ENCODE results near the gene KRT72. TPM values are rescaled to one million over a fixed set of nuclear protein-coding genes. Genes with fewer than 3 reads are reported as not detected.
"Not testable (repeated sequence)": the region's sequence is repeated elsewhere in the genome, so short reads cannot be mapped to it uniquely, and the experiment has no call there.

Gene KRT72
- total RNA-seq, 3 donors from 2014 or later = not detected

- TF ChIP-seq CTCF (IDR thresholded peaks at IDR 0.05) = no peak
- H3K4me1 ChIP-seq (ENCODE audit: low read depth) = no peaks in the 10 kb centered on the region
- intact Hi-C loops (cut with DNase I, micrococcal nuclease) = no loop called here
- ATAC-seq (no peak), DNase-seq (no peak)
- no peaks in the 10 kb centered on the region for H3K9me3 ChIP-seq
- H3K36me3 ChIP-seq (ENCODE audit: low read depth) = no peaks in the 10 kb centered on the region
- H3K4me3 ChIP-seq = no peak overlapping the region
These were observed 788 bp downstream of the KRT72 start for GRCh38 chr12:52600475-52600874.

- no peaks in the 10 kb centered on the region for H3K9me3 ChIP-seq
- no peak for ATAC-seq
- no peaks in the 10 kb centered on the region for H3K4me1 ChIP-seq (ENCODE audit: low read depth)
- no peaks in the 10 kb centered on the region for H3K36me3 ChIP-seq (ENCODE audit: low read depth)
- DNase-seq = no peak
- H3K4me3 ChIP-seq = no peak overlapping the region
- intact Hi-C loops (cut with DNase I, micrococcal nuclease) = no loop called here
- no peak for TF ChIP-seq CTCF (IDR thresholded peaks at IDR 0.05)
These were observed 1.2 kb downstream of the KRT72 start for GRCh38 chr12:52600071-52600470.

GRCh38 chr12:52598966-52599365 is 2.3 kb downstream of the KRT72 start:
- H3K9me3 ChIP-seq = no peaks in the 10 kb centered on the region
- ATAC-seq (no peak), DNase-seq (no peak)
- no peaks in the 10 kb centered on the region for H3K36me3 ChIP-seq (ENCODE audit: low read depth)
- H3K4me1 ChIP-seq (ENCODE audit: low read depth) = no peaks in the 10 kb centered on the region
- intact Hi-C loops (cut with DNase I, micrococcal nuclease) = no loop called here
- no peak overlapping the region for H3K4me3 ChIP-seq
- TF ChIP-seq CTCF (IDR thresholded peaks at IDR 0.05) = no peak

GRCh38 chr12:52594237-52594636 is 7.0 kb downstream of the KRT72 start:
- H3K9me3 ChIP-seq; H3K36me3 ChIP-seq (ENCODE audit: low read depth); DNase-seq: not testable (repeated sequence)

GRCh38 chr12:52591521-52591920 is 9.7 kb downstream of the KRT72 start:
- ATAC-seq = no peak
- intact Hi-C loops (cut with DNase I, micrococcal nuclease) = no loop called here
- DNase-seq = no peak
- Histone ChIP-seq H3K4me1 (ENCODE audit: low read depth) (no peaks in the 10 kb centered on the region), H3K36me3 (ENCODE audit: low read depth) (no peaks in the 10 kb centered on the region), H3K4me3 (no peak overlapping the region), H3K9me3 (no peaks in the 10 kb centered on the region)
- no peak for TF ChIP-seq CTCF (IDR thresholded peaks at IDR 0.05)

More at GRCh38 chr12:52594237-52594636, 7.0 kb downstream of the KRT72 start:
- ATAC-seq; H3K4me1 ChIP-seq (ENCODE audit: low read depth); intact Hi-C loops (cut with DNase I, micrococcal nuclease); H3K4me3 ChIP-seq: not testable (repeated sequence)

GRCh38 chr12:52590021-52590420 is 11.2 kb downstream of the KRT72 start:
- ATAC-seq (no peak), DNase-seq (no peak)
- intact Hi-C loops (cut with DNase I, micrococcal nuclease) = no loop called here

More at GRCh38 chr12:52590021-52590420, 11.2 kb downstream of the KRT72 start:
- no peaks in the 10 kb centered on the region for H3K4me1 ChIP-seq (ENCODE audit: low read depth)
- H3K36me3 ChIP-seq (ENCODE audit: low read depth) = no peaks in the 10 kb centered on the region
- H3K4me3 ChIP-seq = no peak overlapping the region
- H3K9me3 ChIP-seq = no peaks in the 10 kb centered on the region
- no peak for TF ChIP-seq CTCF (IDR thresholded peaks at IDR 0.05)

Measured in mucosa of descending colon (tissue), 3 donors.